Neural cell (in vitro differentiated cells): ENCODE results near the gene ZNF688. TPM values are rescaled to one million over a fixed set of nuclear protein-coding genes. Genes with fewer than 3 reads are reported as not detected.

ENCODE experiments used
- H2AFZ ChIP-seq: fragments of 200-600, 300-800 bp; sonication (generic), shearing (Covaris generic); 2 replicates; pipeline ENCODE4 v1.6.0; 2014; ENCODE audit warnings: low read depth, mild to moderate bottlenecking, antibody characterized with exemption, low read length, moderate library complexity
- H3F3A ChIP-seq: fragments of 200-600 bp; shearing (Covaris generic); 2 replicates; pipeline ENCODE4 v1.6.1; 2016; ENCODE audit warnings: mild to moderate bottlenecking, moderate library complexity, mixed read lengths, antibody characterized with exemption, low read length; ENCODE audit not compliant: insufficient read depth, poor library complexity, severe bottlenecking
- H3K27ac ChIP-seq: fragments of 200-600, 300-800 bp; sonication (generic), shearing (Covaris generic); 2 replicates; pipeline ENCODE4 v1.5.1; 2014; ENCODE audit warnings: mild to moderate bottlenecking, low read length, moderate library complexity
- H3K27me3 ChIP-seq: fragments of 300-800, 200-600 bp; sonication (generic), shearing (Covaris generic); 2 replicates; pipeline ENCODE4 v1.6.0; 2014; ENCODE audit warnings: mild to moderate bottlenecking, low read depth, low read length, moderate library complexity; ENCODE audit not compliant: insufficient read depth
- H3K36me3 ChIP-seq: fragments of 300-800, 200-600 bp; sonication (generic), shearing (Covaris generic); 2 replicates; pipeline ENCODE4 v1.5.1; 2014; ENCODE audit warnings: mild to moderate bottlenecking, antibody characterized with exemption, low read length, moderate library complexity; ENCODE audit not compliant: insufficient read depth
- H3K4me2 ChIP-seq: fragments of 300-800, 200-600 bp; sonication (generic), shearing (Covaris generic); 2 replicates; pipeline ENCODE4 v1.6.0; 2014; ENCODE audit warnings: mild to moderate bottlenecking, low read length
- H3K4me3 ChIP-seq: fragments of 300-800, 200-600 bp; sonication (generic), shearing (Covaris generic); 2 replicates; pipeline ENCODE4 v1.5.1; 2014; ENCODE audit warnings: mild to moderate bottlenecking, low read length, moderate library complexity
- H3K79me2 ChIP-seq: fragments of 200-600 bp; shearing (Covaris generic); replicated peaks from 2 replicates; pipeline ENCODE4 v1.6.0; 2014; ENCODE audit warnings: mild to moderate bottlenecking, low read length, moderate library complexity; ENCODE audit not compliant: insufficient read depth
- H3K9ac ChIP-seq: fragments of 300-800, 200-600 bp; sonication (generic), shearing (Covaris generic); 2 replicates; pipeline ENCODE4 v1.6.1; 2016; ENCODE audit warnings: mild to moderate bottlenecking, low read length, mixed read lengths
- H3K9me2 ChIP-seq: fragments of 200-600 bp; shearing (Covaris generic); 2 replicates; pipeline ENCODE4 v1.6.1; 2016; ENCODE audit warnings: mild to moderate bottlenecking, low read length, mixed read lengths; ENCODE audit not compliant: insufficient read depth
- H3K9me3 ChIP-seq: fragments of 200-600, 300-800 bp; sonication (generic), shearing (Covaris generic); 2 replicates; pipeline ENCODE4 v1.6.1; 2016; ENCODE audit warnings: mild to moderate bottlenecking, mixed run types, low read length, moderate library complexity, mixed read lengths
- H4K20me1 ChIP-seq: fragments of 200-600 bp; shearing (Covaris generic); 2 replicates; pipeline ENCODE4 v1.6.1; 2016; ENCODE audit warnings: mild to moderate bottlenecking, mixed run types; ENCODE audit not compliant: insufficient read depth
- CTCF ChIP-seq: fragments of 450-650 bp; IDR thresholded peaks from 2 replicates; pipeline ENCODE4 v1.5.1; 2014; ENCODE audit warnings: antibody characterized with exemption, mild to moderate bottlenecking, moderate library complexity; ENCODE audit not compliant: poor library complexity, severe bottlenecking
- EP300 ChIP-seq: fragments of 450-650 bp; conservative IDR thresholded peaks from 2 replicates; pipeline ENCODE4 v1.6.1; 2014; ENCODE audit warnings: antibody characterized with exemption, mild to moderate bottlenecking, moderate library complexity; ENCODE audit not compliant: poor library complexity, severe bottlenecking
- EZH2 ChIP-seq: fragments of 200-600, 300-800 bp; shearing (Covaris generic), sonication (generic); IDR thresholded peaks from 2 replicates; pipeline ENCODE4 v1.6.1; 2014; ENCODE audit warnings: antibody characterized with exemption, low read length, borderline replicate concordance, mild to moderate bottlenecking; ENCODE audit not compliant: insufficient read depth, poor library complexity, severe bottlenecking
- MXI1 ChIP-seq: fragments of 450-650 bp; conservative IDR thresholded peaks from 2 replicates; pipeline ENCODE4 v1.6.1; 2014; ENCODE audit warnings: antibody characterized with exemption, mild to moderate bottlenecking; ENCODE audit not compliant: poor library complexity, severe bottlenecking
- POLR2AphosphoS5 ChIP-seq: IDR thresholded peaks from 2 replicates; pipeline ENCODE4 v1.6.1; 2012
- RAD21 ChIP-seq: fragments of 450-650 bp; conservative IDR thresholded peaks from 2 replicates; pipeline ENCODE4 v1.6.1; 2014; ENCODE audit warnings: antibody characterized with exemption, mild to moderate bottlenecking, moderate library complexity
- REST ChIP-seq: IDR thresholded peaks from 2 replicates; pipeline ENCODE4 v1.6.1; 2012; ENCODE audit warnings: borderline replicate concordance
- SMC3 ChIP-seq: fragments of 450-650 bp; conservative IDR thresholded peaks from 2 replicates; pipeline ENCODE4 v1.6.1; 2014; ENCODE audit warnings: antibody characterized with exemption, mild to moderate bottlenecking, moderate library complexity; ENCODE audit not compliant: poor library complexity
- TAF1 ChIP-seq: IDR thresholded peaks from 2 replicates; pipeline ENCODE4 v1.6.1; 2012; ENCODE audit warnings: low read depth
- polyA plus RNA-seq: library from polyadenylated mRNA; depleted of rRNA; stranded (reverse); fragments of >200 nt; gene quantifications from 2 replicates; pipeline ENCODE4 v1.2.3, GENCODE V29; 2014

Gene ZNF688
- polyA plus RNA-seq, 1 donor from 2014 or later: 28.4 TPM

- no peak for TF ChIP-seq MXI1
Measured at GRCh38 chr16:30554557-30555314, 16.8 kb downstream of the ZNF688 start (continued).

GRCh38 chr16:30553393-30553899 lies 18.1 kb downstream of the ZNF688 start:
- Histone ChIP-seq H3K27ac (no peak overlapping the region), H3K9ac (no peak overlapping the region)
- no peak for TF ChIP-seq MXI1
- TF ChIP-seq RAD21: no peak
- no peak for TF ChIP-seq TAF1
- TF ChIP-seq REST: no peak
- TF ChIP-seq SMC3: no peak
- no peak for TF ChIP-seq EP300
- TF ChIP-seq EZH2: no peak
- TF ChIP-seq POLR2AphosphoS5: no peak

GRCh38 chr16:30552956-30553355 lies 18.6 kb downstream of the ZNF688 start:
- Histone ChIP-seq H2AFZ (no peak overlapping the region), H3K9me3 (no peaks in the 10 kb centered on the region), H3K79me2 (peaks cover 7% of the 10 kb centered on the region), H4K20me1 (no peaks in the 10 kb centered on the region), H3K27ac (no peak overlapping the region), H3K36me3 (no peaks in the 10 kb centered on the region), H3K4me3 (no peak overlapping the region), H3K27me3 (no peaks in the 10 kb centered on the region), H3K4me2 (no peak overlapping the region), H3K9ac (no peak overlapping the region), H3F3A (no peaks in the 10 kb centered on the region), H3K9me2 (no peaks in the 10 kb centered on the region)
- no peak for TF ChIP-seq SMC3

More at GRCh38 chr16:30553393-30553899, 18.1 kb downstream of the ZNF688 start:
- H3K79me2 ChIP-seq: peaks cover 7% of the 10 kb centered on the region
- no peaks in the 10 kb centered on the region for H3K27me3 ChIP-seq
- H3K36me3 ChIP-seq: no peaks in the 10 kb centered on the region
- H2AFZ ChIP-seq: no peak overlapping the region
- no peak overlapping the region for H3K4me2 ChIP-seq
- no peaks in the 10 kb centered on the region for H3F3A ChIP-seq
- no peaks in the 10 kb centered on the region for H3K9me3 ChIP-seq
- no peak overlapping the region for H3K4me3 ChIP-seq
- no peaks in the 10 kb centered on the region for H3K9me2 ChIP-seq
- no peaks in the 10 kb centered on the region for H4K20me1 ChIP-seq

- Histone ChIP-seq H3K27ac (no peak overlapping the region), H3K9ac (no peak overlapping the region), H3K4me3 (no peak overlapping the region), H3K36me3 (no peaks in the 10 kb centered on the region), H3K9me3 (no peaks in the 10 kb centered on the region), H2AFZ (no peak overlapping the region), H3K79me2 (peaks cover 7% of the 10 kb centered on the region), H3K27me3 (no peaks in the 10 kb centered on the region), H4K20me1 (no peaks in the 10 kb centered on the region), H3F3A (no peaks in the 10 kb centered on the region), H3K4me2 (no peak overlapping the region), H3K9me2 (no peaks in the 10 kb centered on the region)
- no peak for TF ChIP-seq CTCF
- TF ChIP-seq EZH2: no peak
- no peak for TF ChIP-seq TAF1
- no peak for TF ChIP-seq SMC3
- TF ChIP-seq POLR2AphosphoS5: no peak
Measured at GRCh38 chr16:30551781-30552180, 19.7 kb downstream of the ZNF688 start.
